Activated CD4-positive, alpha-beta T cell treated with anti-CD3 and anti-CD28 coated beads for 24 hours (primary cell): ENCODE results near the gene PTPN18.
A peak's percentile ranks its signal among the peaks of the same experiment; 100 is the strongest.

Source experiments
- DNase-seq, 2 donors: peaks; one replicate each; pipeline ENCODE4 v3.0.0-alpha.2; 2020; ENCODE audit warnings: low read depth in 2 of 2

PTPN18 gene

DNA sequence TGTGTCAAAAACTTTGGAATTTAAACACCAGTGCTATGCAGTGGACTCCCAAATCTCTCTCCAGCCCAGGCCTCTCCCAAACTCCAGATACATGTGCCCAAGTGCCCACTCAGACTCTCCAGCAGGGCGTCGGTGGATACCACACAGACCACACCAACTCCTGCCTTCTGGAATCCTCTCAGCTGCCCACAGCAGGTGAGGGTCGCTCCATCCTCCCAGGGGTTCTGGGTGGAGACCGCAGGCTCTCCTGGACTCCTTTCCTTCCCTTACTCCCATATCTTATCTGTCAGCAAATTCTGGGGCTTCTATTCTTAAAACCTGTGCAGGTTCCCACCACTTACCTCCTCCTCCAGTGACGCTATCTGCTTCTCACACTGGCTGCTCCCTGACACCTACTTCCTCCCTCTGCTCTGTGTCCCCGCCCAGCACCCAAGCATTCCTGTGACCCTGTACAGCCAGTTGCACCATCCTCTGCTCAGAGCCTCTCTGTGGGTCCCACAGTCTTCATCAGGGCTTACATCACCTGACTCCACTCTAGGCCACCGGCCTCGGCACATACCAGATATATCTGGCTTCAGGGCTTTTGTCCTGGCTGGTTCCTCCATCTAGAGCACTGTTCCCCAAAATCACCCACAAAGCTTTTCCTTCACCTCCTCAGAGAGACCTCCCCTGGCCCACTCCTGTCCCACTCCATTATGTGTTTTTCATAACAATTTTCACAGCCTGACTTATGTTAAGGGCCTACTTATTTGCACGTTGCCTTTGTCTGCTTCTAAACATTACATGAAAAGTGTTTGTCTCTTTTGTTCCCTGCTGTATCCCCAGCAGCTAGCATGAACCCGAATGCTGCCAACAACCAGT, 15.7 kb upstream of the PTPN18 start:
- DNase-seq, result no peak

DNA sequence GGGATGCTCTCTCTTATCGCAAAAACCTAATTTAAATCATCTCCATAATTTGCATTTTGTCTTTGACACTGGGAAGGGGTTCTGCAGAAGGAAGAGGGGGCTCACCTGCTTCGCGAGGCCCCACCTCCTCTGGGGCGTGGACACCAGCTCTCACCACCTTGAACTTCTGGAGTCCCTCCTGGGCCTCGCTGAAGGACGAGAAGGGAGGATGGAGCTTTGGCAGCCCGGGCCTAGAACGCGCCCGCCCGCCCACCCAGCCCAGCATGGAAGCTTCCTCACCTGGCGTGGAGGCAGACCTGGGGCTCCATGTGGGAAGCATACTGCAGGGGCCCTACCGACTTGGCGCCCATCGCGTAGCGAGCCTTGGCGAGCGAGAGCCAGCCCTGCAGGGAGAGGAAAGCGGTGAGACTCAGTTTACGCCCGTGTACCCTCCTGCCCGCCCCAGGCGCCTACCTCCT, 14.3 kb upstream of the PTPN18 start:
- DNase-seq, result no peak

DNA sequence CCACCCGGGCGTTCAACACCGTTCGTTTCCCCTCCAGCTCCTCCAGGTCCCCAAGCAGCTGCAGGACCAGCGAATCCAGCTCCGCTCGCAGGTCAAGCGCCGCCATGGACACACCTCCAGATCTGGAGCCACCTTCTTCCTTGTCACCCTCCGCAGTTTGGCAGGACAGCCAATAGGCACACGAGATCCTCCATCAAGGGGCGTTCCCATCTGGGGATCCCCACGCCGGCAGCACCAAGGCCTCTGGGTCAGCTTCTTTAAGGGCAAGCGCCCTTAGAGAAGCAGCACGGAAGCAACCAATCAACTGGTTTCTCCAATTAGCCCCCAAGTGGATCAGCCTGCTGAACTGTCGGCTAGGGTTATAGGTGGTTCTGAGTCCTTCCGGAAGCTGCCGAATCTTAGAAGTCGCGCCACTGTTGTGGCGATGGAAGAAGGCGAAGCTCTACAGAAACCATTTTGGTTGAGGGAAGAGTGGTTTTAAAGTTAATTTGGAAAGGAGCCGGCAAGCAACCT, 13.8 kb upstream of the PTPN18 start:
- peak; percentile 70 to 72 for DNase-seq

DNA sequence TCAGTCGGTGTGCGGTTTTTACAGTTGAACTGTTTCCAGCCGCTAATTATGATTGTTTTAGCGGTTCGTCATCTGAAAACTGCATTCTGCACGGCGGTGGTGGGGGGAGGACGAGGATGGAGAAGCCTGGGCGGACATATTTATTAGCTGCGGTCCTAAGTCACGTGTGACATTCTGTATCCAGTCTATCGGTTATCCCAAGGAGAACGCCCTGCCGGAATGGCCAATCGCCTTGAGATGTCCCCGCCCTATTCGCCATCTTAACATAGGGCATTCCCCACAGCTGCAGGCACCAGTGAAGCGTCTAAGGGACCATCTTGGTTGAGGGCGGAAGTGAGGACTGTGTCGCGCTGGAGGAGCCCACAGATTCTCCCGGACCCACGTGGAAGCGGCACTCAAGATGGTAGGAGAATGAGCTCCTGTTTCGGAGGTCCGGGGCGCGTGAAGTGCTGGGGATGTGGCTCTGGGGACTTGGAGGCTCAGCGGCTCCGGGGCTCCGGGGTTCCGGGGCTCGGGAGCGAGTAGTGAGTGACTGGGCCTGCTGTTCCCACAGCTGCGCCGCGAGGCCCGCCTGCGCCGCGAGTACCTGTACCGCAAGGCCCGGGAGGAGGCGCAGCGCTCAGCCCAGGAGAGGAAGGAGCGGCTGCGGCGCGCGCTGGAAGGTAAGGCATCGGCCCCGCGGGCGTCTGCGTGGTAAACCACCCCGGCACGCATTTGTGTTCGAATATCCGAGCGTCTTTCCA, 13.2 kb upstream of the PTPN18 start, which contains the start of gene IMP4:
TSS of gene IMP4 (plus strand) at position 365 of the 743 bp plus-strand sequence. CDS start at position 401, 36 bp downstream.
- peak; percentile 88 to 90 for DNase-seq

DNA sequence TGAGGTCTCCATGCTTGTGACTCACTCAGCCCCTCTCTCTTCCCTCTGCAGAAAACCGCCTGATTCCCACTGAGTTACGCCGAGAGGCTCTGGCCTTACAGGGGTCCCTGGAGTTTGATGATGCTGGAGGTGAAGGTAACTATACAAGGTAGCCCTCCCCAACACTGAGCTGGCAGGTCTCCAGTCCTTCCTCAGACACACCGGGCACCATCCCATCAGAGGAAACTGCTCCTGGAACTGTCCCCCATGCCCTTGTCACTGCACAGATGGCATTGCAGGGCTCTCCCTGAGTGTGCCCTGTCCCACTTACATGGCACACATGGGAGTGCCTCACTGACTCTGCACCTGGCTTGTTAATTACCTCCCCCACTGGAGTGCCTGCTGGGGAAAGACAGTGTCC, 11.3 kb upstream of the PTPN18 start:
- no peak for DNase-seq

DNA sequence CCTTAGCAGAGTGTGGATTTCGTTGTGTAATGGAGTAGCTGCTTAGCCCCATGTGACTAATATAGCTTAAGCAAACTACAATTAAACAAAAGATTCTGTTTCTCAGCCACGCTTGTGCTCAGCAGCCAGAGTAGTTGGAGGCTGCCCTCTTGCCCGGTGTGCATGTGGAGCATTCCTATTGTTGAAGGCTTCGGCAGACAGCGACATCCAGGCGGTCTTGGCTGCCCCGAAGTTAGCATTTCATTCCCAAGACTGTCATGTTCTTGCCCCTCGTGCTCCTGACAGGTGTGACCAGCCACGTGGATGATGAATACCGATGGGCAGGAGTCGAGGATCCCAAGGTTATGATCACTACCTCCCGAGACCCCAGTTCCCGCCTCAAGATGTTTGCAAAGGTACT, 10.8 kb upstream of the PTPN18 start:
- DNase-seq, result no peak

DNA sequence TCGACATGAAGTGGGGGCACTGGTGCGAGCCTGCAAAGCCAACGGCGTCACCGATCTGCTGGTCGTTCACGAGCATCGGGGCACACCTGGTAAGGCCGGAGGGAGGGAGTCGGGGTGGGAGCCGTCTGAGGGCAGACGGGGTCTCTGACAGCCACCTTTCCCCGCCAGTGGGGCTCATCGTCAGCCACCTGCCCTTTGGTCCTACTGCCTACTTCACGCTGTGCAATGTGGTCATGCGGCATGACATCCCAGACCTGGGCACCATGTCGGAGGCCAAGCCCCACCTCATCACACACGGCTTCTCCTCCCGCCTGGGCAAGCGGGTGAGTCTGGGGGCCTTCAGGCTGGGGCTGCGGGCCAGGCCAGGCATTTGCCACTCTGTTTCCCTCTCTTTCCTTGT, 10.2 kb upstream of the PTPN18 start:
- no peak for DNase-seq

DNA sequence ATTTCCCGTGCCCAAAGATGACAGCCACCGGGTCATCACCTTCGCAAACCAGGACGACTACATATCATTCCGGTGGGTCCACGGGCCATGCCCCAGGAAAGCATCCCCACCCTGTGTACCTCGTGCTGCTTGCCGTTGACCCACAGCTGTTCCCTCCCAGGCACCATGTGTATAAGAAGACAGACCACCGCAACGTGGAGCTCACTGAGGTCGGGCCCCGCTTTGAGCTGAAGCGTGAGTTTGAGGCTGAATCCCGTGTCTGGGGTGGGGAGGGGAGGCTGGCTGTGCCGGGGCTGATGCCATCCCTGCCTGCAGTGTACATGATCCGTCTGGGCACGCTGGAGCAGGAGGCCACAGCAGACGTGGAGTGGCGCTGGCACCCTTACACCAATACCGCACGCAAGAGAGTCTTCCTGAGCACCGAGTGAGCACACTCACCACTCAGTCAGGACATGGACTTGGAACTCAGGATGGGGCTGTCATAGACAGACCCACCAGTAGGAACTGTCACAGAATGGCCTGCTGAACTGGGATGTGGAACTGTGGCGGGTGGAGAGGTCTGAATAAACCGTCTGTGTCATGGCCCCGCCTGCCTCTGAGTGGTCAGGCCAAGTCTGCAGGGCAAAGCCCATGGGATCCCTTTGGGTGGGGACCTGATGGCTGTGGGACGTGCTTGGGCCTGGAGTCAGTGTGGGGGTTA, 9.7 kb upstream of the PTPN18 start:
- DNase-seq, result no peak

DNA sequence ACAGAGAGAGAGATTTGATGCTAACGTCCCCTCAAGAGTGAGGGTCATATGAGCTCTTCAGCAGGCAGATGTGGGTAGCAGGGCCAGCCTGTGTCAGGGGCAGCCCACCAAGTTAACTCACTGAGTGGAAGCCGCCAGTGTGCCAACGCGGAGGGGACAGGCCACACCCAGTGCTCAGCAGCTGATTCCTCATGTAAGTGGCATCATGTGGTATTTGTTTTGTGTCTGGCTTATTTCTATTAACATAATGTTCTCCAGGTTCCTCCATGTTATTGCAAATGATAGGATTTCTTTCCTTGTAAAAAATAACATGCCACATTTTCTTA, 9.2 kb upstream of the PTPN18 start:
- no peak for DNase-seq

DNA sequence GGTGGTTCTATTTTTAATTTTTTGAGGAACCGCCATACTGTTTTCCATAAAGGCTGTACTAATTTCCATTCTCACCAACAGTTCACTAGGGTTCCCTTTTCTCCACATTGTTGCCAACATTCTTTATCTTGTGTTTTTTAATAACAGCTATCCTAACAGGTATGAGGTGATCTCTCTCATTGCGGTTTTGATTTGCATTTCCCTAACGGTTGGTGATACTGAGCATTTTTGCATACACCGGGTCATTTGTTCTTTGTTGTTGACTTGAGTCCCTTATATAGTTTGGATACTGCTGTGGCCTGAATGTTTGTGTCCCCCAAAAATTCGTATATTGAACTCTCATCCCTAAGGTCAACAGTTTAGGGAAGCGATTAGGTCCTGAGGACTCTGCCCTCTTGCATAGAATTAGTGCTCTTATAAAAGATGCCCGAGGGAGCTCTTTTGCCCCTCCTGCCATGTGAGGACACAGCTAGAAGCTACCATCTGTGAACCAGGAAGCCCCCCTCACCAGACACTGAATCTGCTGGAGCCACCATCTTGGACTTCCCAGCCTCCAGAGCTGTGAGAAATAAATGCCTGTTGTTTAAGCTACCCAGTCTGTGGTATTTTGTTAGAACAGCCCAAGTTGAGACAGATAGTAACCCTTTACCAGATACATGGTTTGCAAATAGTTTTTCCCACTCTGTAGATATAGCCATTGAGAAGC, 8.5 kb upstream of the PTPN18 start:
- DNase-seq, result no peak

DNA sequence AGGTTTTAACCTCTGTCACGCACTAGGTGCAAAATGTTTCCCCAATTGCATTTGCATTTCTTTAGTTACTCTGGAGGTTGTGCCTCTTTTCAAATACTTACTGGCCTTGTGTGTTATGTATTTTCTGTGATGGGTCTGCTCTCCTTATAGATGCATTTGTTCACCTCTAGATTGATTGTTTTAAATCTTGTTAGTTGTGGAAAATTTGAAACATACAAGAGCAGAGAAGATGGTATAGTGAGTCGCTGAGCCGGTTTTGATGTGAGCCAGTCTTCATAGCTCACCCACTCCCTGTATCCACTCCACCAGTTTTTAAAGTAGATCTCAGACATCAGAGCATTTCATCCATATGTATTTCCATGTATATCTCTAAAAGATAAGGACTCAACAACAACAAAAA, 6.7 kb upstream of the PTPN18 start:
- DNase-seq, result no peak

DNA sequence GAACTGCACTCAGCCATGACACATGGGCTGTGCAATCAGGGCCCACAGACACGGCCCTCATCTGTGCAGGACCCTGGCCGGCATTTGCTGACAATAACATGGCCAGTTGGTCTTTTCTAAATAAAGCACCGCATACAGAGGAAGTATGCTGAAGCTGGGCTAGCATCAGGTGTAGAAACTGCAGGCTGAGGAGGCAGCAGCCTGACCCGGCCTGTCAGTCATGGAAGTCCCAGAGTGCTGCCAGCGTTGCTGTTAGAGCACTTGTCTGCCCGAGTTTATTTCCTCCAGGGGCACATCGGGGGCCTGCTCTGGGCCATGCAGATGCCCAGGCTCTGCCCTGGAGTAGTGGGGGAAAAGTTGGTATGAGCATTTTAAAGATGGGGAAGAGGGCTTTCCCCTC, 4.1 kb upstream of the PTPN18 start:
- no peak for DNase-seq

DNA sequence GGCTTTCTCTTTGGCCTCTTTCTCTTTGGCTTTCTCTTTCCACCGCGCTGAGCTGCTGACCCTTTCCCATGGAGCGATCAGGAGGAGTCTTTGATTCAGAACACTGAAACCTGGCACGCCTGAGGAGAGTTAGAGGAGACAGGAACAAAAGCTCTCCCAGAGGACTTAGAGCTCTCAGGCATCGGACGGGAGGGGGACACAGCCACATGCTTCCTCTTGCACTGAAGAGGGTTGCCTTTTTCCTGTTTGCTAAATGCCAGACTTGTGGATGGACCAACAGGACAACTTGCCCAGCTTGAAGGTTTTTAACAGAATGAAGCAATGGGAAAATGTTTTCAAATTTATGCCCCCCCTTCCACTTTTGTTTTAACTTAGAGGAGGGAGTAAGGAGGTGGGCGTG, 3.6 kb upstream of the PTPN18 start:
- DNase-seq, result no peak

DNA sequence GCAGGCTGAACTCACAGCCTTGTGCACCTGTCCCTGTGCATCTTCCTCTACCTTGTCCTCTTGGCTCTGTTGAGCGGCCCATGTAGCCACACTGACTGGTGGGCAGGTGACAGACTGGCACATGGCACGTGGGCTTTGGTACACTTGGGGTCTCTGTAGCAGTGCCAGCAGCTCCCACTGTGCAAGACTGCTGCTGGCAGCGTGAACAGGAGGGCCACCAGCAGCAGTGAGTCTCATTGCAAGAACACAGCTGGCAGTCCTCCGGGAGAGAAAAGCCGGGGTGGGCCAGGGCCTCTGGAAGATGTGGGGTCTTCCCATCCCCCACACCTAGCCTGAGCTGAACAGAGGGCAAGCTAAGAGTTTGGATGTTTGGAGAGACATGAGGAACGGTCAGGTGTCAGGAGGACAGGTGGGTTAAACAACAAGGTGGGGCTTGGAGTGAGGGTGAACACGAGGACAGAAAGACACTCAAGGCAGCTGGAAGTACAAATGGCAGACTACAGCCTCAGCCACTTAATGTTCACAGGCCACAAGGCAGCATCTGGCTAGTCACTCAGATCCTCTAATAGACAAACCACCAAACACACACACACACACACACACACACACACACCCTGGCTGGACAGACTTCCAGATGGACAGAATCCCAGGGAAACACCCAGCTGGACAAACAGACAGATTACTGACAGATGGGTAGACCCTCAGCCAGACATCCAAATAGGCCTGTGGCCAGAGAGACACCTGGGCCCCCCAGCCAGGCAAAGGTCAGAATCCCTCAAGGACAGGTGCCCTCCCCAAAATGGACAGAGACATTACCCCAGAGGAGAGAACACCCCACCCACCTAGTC, 2.3 kb upstream of the PTPN18 start:
- DNase-seq, result no peak

DNA sequence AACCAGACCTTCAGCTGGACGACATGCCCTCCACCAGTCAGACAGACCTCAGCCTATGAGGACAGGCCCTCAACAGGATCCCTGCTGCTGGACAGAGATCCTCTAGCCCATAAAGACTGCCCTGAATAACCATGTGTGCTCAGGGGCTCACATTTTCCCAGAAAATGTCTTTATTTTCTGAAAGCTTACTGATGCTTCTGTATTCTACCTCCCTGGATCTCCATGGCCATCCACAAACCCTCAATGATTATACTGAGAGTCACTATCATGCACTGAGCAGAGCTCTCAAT, 1.8 kb upstream of the PTPN18 start:
- no peak for DNase-seq

DNA sequence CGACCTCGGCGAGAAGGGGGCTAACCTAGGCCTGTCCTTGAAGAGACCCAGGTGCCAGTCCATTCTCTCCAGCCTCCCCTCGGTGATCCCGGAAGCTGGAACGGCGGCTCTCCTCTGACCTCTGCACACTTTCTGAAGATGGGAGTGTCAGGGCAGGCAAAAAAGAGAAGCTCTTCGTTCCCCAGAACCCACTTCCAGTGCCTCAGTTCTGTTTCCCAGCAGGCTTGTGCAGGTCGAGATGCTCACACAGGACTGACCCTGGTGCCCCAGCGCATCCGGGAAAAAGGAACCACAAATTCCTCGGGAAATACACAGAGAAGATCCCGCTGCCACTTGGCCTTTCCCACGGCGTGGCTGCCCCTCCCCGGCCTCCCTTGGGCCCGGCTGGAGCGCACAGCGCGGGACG, 681 bp upstream of the PTPN18 start:
- no peak for DNase-seq

DNA sequence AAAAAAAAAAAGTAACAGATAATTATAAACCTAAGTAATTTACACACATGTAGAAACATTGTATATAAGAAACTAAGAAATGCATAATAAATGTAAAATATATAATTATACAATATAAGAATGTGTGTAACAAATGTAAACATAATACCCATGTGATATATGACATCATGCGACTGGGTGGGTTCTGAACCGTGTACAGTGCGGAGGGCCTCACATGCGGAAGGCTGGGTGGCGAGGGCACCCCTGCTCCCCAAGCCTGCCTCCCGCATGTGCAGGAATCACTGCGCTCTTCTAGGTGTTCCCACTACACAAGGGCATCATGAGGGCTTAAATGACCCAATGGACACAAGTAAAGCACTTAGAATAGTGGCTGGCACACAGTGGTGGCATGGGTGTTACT, 2.0 kb downstream of the PTPN18 start:
- DNase-seq, result no peak

DNA sequence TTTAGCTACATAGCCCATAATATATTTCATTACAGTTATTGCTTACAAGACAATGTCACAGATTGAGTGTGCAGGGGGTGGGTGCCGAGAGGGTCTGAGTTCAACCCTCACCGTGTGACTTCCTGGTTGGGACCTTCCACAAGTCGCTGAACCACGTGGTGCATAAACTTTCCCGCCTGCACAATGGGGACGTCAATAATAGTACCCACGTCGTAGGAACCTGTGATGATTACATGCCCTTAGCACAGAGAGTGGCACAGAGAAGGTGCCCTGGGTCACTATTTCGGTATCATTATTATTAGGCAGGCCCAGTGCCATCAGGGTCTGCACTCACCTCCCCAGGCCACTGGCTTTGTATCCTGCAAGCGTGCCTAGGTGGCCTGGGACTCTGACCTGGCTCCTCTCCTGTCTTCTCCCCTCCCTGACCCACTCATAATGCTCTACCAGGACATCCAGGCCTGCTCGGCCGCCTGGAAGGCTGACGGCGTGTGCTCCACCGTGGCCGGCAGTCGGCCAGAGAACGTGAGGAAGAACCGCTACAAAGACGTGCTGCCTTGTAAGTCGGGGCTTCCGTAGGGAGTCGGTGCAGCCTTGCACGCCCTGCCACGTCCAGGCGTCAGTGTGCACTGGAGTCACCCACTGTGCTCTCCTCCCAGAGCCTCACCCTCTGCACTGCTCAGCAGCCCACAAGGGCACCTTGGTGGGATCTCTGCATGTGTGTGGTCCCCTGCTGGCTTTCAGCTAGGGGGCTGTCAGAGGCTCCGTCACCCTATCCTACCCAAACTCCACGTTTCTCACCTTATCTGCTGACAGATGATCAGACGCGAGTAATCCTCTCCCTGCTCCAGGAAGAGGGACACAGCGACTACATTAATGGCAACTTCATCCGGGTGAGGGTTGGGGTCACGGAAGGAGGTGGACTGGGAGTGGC, 2.8 kb downstream of the PTPN18 start:
- DNase-seq, result no peak

DNA sequence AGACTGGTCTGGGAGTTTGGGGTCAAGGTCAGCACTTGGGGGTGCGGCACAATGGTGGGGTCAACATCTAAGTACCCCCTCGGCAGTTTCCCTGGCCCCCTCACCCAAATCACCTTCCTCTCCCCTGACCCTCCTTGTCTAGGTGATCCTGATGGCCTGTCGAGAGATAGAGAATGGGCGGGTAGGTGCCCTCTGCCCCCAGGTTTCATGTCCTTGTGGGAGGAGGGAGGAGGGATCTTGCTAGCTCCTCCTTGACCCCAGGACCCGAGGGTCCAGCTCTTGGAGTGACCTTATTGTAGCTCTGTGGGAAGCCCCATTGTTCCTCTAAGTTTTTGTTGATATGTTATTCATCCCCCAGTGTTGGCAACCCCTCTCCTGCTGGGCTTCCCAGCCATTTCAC, 3.6 kb downstream of the PTPN18 start:
- DNase-seq, result no peak

DNA sequence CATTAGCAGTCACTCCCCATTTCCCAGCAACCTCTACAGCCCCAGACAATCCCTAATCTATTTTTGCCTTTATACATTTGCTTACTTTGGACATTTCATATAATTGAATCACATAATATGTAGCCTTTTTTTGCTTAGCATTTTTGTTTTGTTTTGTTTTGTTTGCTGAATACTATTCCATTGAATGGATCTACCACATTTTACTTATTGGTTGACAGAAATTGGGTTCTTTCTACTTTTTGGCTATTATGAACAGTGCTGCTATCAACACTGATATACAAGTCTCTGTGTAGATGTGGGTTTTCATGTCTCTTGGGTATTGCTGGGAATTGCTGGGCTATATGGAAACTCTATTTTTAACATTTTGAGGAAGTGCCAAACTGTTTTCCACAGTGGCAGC, 7.6 kb downstream of the PTPN18 start:
- DNase-seq, result no peak
